Erythroblast (primary cell): ENCODE data around the gene SBF2.

Experiments
- GATA1 ChIP-seq: IDR thresholded peaks from 2 replicates; pipeline ENCODE4 v1.6.1; 2011; ENCODE audit warnings: low read depth, mild to moderate bottlenecking, control low read depth, low read length, moderate library complexity
- POLR2A ChIP-seq: IDR thresholded peaks from 2 replicates; pipeline ENCODE4 v1.6.1; 2011; ENCODE audit warnings: mild to moderate bottlenecking, low read length

DNA sequence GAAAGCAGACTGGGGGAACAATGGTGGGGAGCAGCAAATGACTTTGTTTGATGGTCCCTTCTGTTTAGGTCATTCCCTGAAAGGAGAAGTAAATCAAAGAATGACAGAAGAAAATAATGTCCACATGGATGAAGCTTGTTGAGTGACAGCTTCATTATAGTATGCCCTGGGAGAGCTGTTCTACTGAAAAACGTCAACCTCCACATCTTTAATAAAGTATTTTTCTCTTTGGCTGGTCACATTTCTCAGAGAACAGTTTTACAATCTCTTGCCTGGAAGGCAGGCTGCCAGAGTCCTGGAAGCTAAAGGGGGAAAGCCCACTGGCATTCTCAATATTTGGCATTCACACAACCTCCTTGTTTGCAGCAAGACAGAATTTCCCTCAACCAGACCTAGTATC lies 342.2 kb downstream of the SBF2 start:
- TF ChIP-seq POLR2A (no peak), GATA1 (no peak)
